NB4 (cell line): ENCODE measurements around the gene PDE6G.

Source experiments
- CTCF ChIP-seq: IDR thresholded peaks from one replicate; pipeline ENCODE4 v1.5.1; 2012; ENCODE audit warnings: low read depth, low read length
- MAX ChIP-seq: IDR thresholded peaks from 2 replicates; pipeline ENCODE4 v1.6.1; 2011; ENCODE audit warnings: low read depth, low read length
- MYC ChIP-seq: IDR thresholded peaks from 2 replicates; pipeline ENCODE4 v1.6.1; 2011; ENCODE audit warnings: low read depth, low read length
- POLR2A ChIP-seq: IDR thresholded peaks from 2 replicates; pipeline ENCODE4 v1.6.1; 2011; ENCODE audit warnings: mild to moderate bottlenecking; ENCODE audit not compliant: insufficient read length; ENCODE audit errors: extremely low read depth

- peak; percentile 93 for TF ChIP-seq POLR2A
- TF ChIP-seq CTCF = no peak
- TF ChIP-seq MAX = peak; percentile 78
- TF ChIP-seq MYC = peak; percentile 87
Observed at GRCh38 chr17:81666342-81667191, 10.2 kb upstream of the PDE6G start, which contains the start of the genes CCDC137 and OXLD1.
